ENCODE measurements around the gene HRCT1. TPM values are rescaled to one million over a fixed set of nuclear protein-coding genes. Genes with fewer than 3 reads are reported as not detected.
"Not testable (repeated sequence)": the region's sequence is repeated elsewhere in the genome, so short reads cannot be mapped to it uniquely, and the experiment has no call there.

HRCT1 gene
- total RNA-seq, 4 donors from 2014 or later, result 9.1 to 32.6 (median 17.2) TPM

- H3K4me1 ChIP-seq, result no peaks in the 10 kb centered on the region
- no peak for DNase-seq
- H3K27me3 ChIP-seq, result no peaks in the 10 kb centered on the region
- H3K9me3 ChIP-seq, result no peaks in the 10 kb centered on the region
- H3K27ac ChIP-seq, result no peak overlapping the region
- TF ChIP-seq POLR2A (IDR thresholded peaks at IDR 0.05), result no peak
- TF ChIP-seq, protein P1, sequence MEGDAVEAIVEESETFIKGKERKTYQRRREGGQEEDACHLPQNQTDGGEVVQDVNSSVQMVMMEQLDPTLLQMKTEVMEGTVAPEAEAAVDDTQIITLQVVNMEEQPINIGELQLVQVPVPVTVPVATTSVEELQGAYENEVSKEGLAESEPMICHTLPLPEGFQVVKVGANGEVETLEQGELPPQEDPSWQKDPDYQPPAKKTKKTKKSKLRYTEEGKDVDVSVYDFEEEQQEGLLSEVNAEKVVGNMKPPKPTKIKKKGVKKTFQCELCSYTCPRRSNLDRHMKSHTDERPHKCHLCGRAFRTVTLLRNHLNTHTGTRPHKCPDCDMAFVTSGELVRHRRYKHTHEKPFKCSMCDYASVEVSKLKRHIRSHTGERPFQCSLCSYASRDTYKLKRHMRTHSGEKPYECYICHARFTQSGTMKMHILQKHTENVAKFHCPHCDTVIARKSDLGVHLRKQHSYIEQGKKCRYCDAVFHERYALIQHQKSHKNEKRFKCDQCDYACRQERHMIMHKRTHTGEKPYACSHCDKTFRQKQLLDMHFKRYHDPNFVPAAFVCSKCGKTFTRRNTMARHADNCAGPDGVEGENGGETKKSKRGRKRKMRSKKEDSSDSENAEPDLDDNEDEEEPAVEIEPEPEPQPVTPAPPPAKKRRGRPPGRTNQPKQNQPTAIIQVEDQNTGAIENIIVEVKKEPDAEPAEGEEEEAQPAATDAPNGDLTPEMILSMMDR (IDR thresholded peaks at IDR 0.05), result no peak
- no peak overlapping the region for H3K4me3 ChIP-seq
- H3K36me3 ChIP-seq, result no peaks in the 10 kb centered on the region
These were observed 9.4 kb upstream of the HRCT1 start for GRCh38 chr9:35896570-35896969.

DNA sequence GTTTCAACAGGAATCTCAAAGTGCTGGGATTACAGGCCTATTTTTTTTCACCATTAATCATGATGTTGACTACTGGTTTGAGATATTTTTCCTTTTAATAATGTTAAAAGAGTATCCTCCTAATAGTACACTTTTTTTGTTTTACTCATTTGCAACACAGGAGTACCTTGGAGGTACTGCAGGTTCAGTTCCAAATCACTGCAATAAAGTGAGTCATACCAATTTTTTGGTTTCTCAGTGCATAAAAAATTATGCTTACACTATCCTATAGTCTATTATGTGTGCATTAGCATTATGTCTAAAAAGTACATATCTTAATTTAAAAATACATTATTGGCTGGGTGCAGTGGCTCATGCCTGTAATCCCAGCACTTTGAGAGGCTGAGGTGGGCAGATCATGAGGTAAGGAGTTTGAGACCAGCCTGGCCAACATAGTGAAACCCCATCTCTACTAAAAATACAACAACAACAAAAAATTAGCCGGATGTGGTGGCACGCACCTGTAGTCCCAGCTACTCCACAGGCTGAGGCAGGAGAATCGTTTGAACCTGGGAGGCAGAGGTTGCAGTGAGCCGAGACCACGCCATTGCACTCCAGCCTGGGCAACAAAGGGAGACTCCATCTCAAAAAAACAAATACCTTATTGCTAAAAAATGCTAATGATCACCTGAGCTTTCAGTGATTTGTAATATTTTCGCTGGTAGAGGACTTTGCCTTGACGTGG lies 8.5 kb upstream of the HRCT1 start:
- not testable (repeated sequence) for H3K4me1 ChIP-seq, H3K36me3 ChIP-seq, H3K27ac ChIP-seq, H3K9me3 ChIP-seq, DNase-seq, H3K4me3 ChIP-seq, H3K27me3 ChIP-seq

- Histone ChIP-seq H3K9me3 (no peaks in the 10 kb centered on the region), H3K27me3 (no peaks in the 10 kb centered on the region), H3K36me3 (no peaks in the 10 kb centered on the region), H3K27ac (no peak overlapping the region), H3K4me3 (no peak overlapping the region), H3K4me1 (peaks cover 0 to 3% (median 0%) of the 10 kb centered on the region in 4 donors)
- DNase-seq, result no peak
- TF ChIP-seq, protein P1 (IDR thresholded peaks at IDR 0.05), result no peak
- no peak for TF ChIP-seq POLR2A (IDR thresholded peaks at IDR 0.05)
These were observed 7.7 kb upstream of the HRCT1 start for GRCh38 chr9:35898337-35898736.

GRCh38 chr9:35899021-35899420 lies 7.0 kb upstream of the HRCT1 start:
- Histone ChIP-seq H3K27me3 (no peaks in the 10 kb centered on the region), H3K4me1 (peaks cover 0 to 8% (median 0%) of the 10 kb centered on the region in 4 donors), H3K27ac (no peak overlapping the region), H3K36me3 (no peaks in the 10 kb centered on the region), H3K4me3 (no peak overlapping the region), H3K9me3 (no peaks in the 10 kb centered on the region)
- DNase-seq, result no peak
- TF ChIP-seq, protein P1 (IDR thresholded peaks at IDR 0.05), result no peak
- no peak for TF ChIP-seq POLR2A (IDR thresholded peaks at IDR 0.05)

DNA sequence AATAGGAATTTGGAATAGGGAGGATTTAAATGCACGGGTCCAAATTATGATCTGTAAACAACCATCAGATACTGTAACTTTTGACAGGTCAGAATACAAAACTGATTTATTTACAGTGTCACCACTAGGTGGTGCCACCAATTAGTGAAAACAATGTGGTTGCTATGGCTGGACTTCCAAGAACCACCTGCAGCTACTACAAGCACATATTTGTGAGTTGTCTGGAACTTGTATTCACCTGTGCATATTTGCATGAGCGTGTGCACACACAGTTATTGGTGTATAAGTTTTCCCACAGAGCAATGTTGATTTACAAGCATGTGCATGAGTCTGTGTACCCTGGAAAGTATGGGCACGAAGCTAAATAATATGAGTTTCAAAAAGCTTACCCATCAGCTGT lies 3.0 kb upstream of the HRCT1 start:
- Histone ChIP-seq H3K4me1 (peaks cover 4 to 48% (median 14%) of the 10 kb centered on the region in 4 donors), H3K4me3 (no peak overlapping the region), H3K27ac (no peak overlapping the region), H3K36me3 (no peaks in the 10 kb centered on the region), H3K27me3 (no peaks in the 10 kb centered on the region), H3K9me3 (no peaks in the 10 kb centered on the region)
- TF ChIP-seq POLR2A (IDR thresholded peaks at IDR 0.05), result no peak
- TF ChIP-seq, protein P1 (IDR thresholded peaks at IDR 0.05), result peak; percentile 65 to 96 (median 91)
- peak in 1 of 3 donors; percentile 69 for DNase-seq

DNA sequence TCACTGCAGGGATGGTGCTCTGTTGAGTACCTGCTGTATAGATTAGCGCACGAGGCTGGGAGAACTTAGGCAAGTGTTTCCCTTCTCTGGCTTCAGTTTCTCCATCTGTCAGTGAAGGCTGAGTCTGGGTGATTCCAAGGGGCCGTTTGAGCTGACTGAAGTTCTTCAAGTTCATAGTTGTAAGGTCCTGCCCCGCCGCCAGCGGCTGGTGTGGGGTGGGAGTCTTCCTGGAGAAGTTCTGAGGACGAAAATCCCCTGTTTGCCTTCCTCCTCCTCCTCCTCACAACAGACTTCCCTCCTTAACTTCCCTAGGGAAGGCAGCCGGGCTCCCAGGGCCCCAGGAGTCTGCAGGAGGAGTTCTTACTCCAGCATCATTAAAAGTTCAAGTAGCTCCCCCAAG lies 1.7 kb upstream of the HRCT1 start:
- peak overlapping the region in 1 of 4 donors; percentile 97 for H3K27ac ChIP-seq
- no peaks in the 10 kb centered on the region for H3K27me3 ChIP-seq
- no peak for DNase-seq
- peaks cover 7 to 61% (median 24%) of the 10 kb centered on the region in 4 donors for H3K4me1 ChIP-seq
- no peak overlapping the region for H3K4me3 ChIP-seq
- no peaks in the 10 kb centered on the region for H3K36me3 ChIP-seq
- no peaks in the 10 kb centered on the region for H3K9me3 ChIP-seq
- no peak for TF ChIP-seq POLR2A (IDR thresholded peaks at IDR 0.05)
- TF ChIP-seq, protein P1 (IDR thresholded peaks at IDR 0.05), result no peak

Data from Peyer's patch (tissue), 4 donors.